HG02610 (cell line): ENCODE results near the gene CD36.
A peak's percentile ranks its signal among the peaks of the same experiment; 100 is the strongest.

Experiments used
- ATAC-seq: cut with Tn5 transposase; IDR thresholded peaks from one replicate; pipeline ENCODE4 v1.9.1; 2021; ENCODE audit warnings: mild to moderate bottlenecking, moderate library complexity; ENCODE audit not compliant: unreplicated experiment

CD36 gene

DNA sequence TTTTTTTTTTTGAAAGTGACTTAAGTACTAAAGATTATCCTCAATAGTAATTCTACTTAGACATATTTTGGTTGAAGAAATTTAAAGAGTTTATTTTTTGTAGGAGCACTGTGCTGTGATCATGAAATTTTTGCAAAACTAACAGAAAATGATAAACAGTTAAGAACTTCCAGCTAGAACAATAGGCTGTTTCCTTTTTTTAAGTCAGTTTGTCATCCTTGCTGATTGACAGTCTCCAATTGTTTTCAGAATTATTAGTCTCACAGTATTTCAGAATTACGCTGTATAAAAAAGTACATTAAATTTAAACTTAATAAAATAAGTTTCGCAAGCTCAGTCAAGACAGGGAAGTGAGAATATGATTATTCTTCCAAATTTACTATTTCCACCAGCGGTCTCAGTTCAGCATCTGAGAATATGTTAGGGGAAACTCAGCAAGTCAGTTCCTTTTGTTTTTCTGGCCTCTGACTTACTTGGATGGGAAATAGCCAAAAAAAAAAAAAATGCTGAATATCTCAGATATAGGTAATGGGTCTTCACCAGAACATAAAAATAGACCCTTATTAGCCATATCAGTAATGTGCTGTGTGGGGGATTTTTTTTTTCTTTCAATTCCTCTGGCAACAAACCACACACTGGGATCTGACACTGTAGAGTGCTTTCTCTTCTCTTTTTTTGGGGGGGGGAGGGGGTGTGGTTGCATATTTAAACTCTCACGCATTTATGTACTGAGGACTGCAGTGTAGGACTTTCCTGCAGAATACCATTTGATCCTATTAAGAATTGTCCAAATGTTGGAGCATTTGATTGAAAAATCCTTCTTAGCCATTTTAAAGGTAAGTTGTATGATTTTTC is at the start of gene CD36:
CD36 (plus strand) TSS at position 732 of the 855 bp plus-strand sequence. CDS start 8,099 bp downstream, outside the sequence.
- ATAC-seq = peak; percentile 93

DNA sequence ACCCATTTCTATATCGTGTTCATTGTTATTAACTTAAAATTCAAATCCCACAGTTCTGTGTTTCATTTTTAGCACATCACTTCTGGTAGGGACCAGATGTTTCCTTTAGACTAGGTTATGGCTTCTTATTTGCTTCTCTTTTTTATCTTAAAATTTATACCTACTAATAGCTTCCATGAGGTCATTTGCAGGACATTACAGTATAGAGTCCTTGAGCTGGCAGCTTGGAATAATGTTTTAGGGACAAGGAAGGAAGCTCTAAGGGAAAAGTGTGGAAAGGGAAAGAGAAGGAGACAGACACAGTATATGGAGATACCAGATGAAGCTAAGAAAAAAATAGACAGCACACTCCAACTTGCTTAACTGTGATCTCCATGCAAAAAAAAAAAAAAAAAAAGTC is 48.8 kb upstream of the CD36 start:
- ATAC-seq = no peak

DNA sequence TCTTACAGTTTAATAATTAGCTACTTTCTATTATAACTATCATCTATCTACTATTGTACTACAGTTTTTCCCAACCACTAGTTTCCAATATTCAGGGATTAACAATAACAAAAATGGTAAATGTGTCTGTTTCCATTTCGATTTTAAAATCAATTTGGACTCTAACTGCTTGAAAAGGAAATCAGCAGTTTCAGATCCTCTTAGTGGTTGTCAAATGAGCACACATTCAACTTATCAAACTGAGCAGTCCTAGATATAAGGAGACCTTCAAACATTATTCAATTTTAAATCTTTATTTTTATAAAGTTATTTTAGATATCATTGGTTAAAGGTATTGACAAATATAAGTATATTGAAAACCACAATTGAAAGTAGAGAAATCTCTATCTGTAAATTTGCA is 46.8 kb upstream of the CD36 start:
- ATAC-seq = no peak

DNA sequence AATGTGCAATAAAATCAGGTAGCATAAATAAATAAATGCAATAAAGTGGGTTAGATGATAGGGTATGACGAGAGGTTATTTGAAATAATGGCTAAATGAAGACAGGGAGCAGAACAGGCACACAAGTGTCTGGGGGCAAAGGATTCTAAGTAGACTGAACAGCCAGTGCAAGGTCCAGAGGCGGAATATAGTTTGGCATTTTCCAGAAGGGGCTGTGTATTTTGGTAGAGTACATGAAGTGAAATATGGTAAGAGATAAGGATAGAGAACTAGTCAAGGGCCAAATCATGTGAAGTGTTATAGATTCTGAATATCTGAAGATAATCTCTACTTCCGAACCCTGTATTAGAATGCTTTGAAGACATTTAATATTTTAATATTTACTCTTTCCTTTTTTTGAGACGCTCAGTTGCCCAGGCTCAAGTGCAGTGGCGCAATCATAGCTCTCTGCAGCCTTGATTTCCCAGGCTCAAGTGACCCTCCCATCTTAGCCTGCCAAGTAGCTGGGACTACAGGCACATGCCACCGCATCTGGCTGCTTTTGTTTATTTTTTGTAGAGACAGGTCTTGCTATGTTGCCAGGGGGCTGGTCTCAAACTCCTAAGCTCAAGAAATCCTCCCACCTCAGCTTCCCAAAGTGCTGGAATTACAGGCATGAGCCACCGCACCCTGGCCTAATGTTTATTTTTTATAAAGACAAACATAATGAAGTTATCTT is 44.4 kb upstream of the CD36 start:
- no peak for ATAC-seq

DNA sequence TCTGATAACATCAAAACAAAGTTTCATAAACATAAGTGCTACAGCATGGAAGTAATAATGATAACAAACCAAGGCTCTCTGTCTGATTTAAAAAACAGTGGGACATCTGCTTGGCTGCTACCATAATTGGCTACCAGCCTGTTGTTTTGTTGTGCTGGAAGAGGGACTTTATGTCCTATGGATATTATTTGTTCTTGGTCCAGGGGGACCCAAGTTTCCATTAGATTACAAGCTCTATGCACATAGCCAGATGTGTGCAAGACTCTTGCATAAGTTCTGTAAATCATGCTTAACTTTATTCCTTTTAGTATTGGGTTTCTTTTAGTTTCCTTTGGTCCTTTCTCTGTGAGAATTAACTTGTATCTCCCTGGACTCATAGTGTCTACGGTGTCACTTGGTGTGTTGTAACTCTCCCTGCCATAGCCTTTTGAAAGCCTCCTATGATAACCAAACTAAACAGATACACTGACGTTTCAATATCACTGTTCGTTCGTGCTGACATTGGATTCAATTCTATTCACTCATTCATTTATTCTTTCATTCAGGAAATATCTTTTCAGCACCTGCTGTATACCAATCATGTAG is 41.4 kb upstream of the CD36 start:
- ATAC-seq = no peak

GRCh38 chr7:80597875-80598274 is 40.6 kb upstream of the CD36 start:
- no peak for ATAC-seq

DNA sequence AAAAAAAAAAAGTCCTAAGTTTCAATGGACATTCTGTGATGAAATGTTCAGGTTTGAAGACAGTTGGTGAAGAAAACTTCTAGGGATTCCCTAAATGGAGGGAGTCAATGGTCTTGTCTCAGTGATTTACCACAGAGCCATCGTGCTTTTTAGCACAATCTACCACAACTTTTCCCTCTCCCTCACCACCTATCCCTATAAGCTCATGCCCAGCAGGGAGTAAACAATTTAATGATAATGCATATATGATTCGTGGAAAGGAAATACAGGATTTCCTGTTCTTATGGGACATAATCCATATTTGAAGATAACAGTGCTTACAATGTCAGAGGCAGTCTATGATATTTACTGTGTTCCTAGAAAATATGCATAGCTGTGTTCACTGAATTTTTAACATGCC is 38.4 kb upstream of the CD36 start:
- no peak for ATAC-seq

DNA sequence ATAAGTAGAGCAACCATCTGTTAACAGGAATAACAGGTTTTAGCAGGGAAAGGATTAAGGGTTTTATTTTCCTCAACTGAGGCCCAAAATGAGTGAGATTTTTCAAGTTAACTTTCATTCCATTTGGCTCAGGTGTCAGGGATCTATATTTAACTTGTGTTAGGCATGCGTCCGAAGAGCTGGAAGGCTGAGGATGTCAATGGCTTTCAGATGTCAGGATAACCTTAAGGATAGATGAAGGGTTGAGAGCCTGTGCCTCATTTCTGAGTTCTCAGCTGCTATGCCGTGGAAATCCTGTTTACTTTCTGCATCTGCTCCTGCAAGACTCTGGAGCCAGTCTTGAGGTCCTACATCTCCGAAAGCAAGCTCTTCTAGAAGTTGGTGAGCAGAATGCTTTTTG is 36.4 kb upstream of the CD36 start:
- no peak for ATAC-seq

GRCh38 chr7:80603940-80604339 is 34.5 kb upstream of the CD36 start:
- ATAC-seq = no peak

- ATAC-seq = no peak
These were observed 34.0 kb upstream of the CD36 start for GRCh38 chr7:80604436-80604835.

DNA sequence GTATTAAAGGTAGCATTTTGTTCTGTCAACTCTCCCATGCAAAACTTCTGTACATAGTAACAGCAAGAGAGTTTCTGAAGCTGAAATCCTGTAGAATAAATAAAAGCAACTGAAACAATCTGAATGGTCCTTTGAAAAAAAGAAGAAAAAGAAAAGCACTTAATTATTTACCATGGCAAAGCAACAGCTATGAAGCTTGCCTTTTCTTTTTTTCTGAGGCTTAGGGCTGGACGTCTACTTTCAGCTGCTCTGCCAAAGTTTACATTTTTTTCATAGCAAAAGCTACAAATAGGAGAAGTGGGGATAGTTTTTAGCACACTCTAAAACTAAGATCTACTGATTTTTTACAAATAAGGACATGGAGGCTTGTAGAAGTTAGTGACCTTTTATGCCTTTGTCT is 31.3 kb upstream of the CD36 start:
- no peak for ATAC-seq

- ATAC-seq = no peak
These were observed 30.1 kb upstream of the CD36 start for GRCh38 chr7:80608336-80608735.

GRCh38 chr7:80609751-80610150 is 28.7 kb upstream of the CD36 start:
- ATAC-seq = no peak

DNA sequence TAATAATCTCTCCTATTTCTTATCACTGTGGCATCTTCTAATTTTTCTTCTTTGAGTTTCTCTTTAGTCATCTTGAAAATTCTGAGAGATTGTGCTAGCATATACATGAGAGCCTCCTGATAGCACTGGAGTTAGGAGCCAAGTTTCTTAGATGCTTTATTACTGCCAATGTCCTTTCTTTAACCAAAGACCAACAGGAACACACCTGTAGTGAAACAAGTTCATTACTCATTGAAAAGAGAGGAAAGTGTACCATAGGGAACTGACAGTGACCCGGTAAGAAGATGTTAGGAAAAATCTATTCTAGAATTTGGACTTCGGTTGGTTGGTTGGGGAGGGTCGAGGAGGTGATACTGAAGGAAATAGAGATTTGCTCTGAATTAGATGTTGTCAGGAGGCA is 27.1 kb upstream of the CD36 start:
- ATAC-seq = no peak

GRCh38 chr7:80611779-80612178 is 26.7 kb upstream of the CD36 start:
- ATAC-seq = no peak

DNA sequence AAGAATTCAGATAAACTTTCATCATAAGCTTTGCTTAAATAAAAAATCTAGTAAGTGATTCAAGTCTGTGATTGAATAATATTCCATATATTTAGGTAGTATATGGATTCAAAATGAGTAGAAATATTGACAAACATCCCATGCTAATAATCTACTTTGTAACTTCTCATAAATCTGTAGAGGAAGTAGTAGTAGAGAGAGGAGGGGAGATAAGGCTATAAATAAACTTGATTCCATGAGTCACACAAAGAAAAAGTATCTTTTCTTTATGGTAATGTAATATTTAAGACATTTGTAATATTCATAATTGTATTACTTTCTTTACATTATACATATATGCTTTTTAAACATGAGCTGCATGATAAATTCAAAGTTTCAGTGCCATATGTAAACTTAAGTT is 25.6 kb upstream of the CD36 start:
- ATAC-seq = no peak

GRCh38 chr7:80613519-80613918 is 24.9 kb upstream of the CD36 start:
- ATAC-seq = no peak

GRCh38 chr7:80614851-80615271 is 23.6 kb upstream of the CD36 start:
- no peak for ATAC-seq

DNA sequence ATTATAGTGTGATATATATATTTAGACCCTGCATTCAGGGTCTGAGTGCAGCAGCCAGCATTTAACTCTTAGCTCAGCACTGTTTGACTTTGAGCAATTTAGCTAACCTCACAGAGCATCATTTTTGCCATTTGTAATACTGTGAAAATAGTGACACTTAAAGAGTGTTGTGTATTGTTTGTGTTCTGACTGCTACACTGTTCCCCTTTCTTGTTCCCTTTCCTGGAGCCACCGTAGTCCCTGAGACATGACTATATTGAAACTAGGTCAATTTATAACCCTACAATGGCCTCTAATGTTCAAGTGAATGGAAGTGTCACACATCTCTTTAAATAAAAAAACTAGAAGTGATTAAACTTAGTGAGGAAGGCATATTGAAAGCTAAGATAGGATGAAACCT is 20.3 kb upstream of the CD36 start:
- ATAC-seq = no peak

DNA sequence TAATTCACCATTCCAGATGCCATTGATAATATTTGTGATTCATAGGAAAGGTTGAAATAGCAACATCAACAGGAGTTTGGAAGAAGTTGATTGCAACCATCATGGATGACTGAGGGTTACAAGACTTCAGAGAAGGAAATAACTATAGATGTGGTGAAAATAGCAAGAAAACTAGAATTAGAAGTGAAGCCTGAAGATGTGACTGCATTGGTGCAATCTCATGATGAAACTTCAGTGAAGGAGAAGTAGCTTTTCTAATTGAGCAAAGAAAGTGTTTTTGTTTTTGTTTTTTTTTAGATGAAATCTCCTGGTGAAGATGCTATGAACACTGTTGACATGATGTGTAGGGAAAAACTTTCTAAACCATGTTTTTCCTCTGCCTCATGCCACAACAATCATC is 18.7 kb upstream of the CD36 start:
- ATAC-seq = no peak

- no peak for ATAC-seq
These were observed 15.9 kb upstream of the CD36 start for GRCh38 chr7:80622541-80622940.
